ENCODE results near the gene IL11RA.

The IL11RA gene

DNA sequence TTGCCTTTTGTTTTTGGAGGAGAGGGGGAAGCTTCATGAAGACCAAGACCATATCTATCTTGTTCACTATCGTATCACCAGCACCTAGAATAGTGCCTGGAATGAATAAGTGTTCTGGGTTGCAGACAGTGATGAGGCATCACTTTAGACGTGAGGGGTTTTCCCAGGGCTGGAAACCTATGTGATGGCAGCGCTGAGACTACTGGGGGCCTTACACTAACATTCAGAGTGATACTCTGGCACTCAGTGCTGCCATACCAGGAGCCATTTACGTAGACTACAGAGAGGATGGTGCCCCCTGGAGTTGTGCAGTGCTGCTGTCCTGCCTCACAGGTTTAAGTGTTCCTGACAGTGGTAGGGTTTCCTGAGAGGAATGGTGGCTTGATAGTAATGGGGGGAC is 32.2 kb downstream of the IL11RA start:
- no peak for DNase-seq (ENCODE audit: low spot score)
- no peak for TF ChIP-seq CTCF (IDR thresholded peaks at IDR 0.05; ENCODE audit: extremely low read depth, missing control alignments)

GRCh38 chr9:34684816-34685215 is 32.8 kb downstream of the IL11RA start:
- no peak for DNase-seq (ENCODE audit: low spot score)
- TF ChIP-seq CTCF (IDR thresholded peaks at IDR 0.05; ENCODE audit: extremely low read depth, missing control alignments): no peak

- no peak for DNase-seq (ENCODE audit: low spot score)
- TF ChIP-seq CTCF (IDR thresholded peaks at IDR 0.05; ENCODE audit: extremely low read depth, missing control alignments): no peak
Observed at GRCh38 chr9:34685591-34685990, 33.6 kb downstream of the IL11RA start.

DNA sequence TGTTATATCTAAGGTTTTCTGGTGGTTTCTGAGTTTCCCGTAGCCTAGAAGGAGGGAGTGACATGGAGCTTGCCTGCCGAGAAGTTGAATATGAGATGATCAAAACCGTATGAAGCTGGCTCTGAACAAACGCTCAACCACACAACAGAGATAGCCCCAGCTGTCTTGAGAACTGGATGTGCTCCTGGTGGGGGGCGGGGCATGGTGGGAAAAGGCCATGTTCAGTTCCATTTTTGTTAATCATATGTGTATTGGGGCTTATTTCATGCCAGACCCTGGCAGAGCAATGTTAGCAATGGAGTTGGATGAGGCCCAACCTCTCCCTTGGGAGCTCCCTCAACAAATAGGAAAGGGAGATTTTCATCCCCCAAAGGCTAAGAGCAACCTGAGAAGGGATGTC is 34.2 kb downstream of the IL11RA start:
- no peak for TF ChIP-seq CTCF (IDR thresholded peaks at IDR 0.05; ENCODE audit: extremely low read depth, missing control alignments)

DNA sequence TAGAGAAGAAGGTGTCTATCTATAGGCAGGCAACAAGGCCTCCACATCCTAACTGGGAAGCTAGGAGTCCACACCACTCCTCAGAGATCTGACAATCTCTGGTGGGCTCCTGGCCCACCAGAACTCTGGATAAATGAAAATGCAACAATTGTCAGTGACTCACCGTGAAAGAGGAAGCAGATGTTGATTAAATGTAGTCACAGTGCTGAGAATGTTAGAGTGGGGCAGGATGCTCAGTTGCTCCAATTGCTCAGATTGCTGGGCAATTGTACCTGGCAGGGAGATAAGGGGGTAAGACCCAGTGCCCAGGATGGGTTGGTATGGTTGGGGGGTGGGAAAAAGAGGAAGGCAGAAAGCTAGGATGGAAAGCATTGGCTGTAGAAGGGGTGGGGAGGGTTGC is 34.7 kb downstream of the IL11RA start:
- DNase-seq (ENCODE audit: low spot score): no peak

More for the DNA sequence above, 34.2 kb downstream of the IL11RA start:
- no peak for DNase-seq (ENCODE audit: low spot score)

GRCh38 chr9:34687276-34688030 is 35.5 kb downstream of the IL11RA start:
- DNase-seq (ENCODE audit: low spot score): no peak
- no peak for TF ChIP-seq CTCF (IDR thresholded peaks at IDR 0.05; ENCODE audit: extremely low read depth, missing control alignments)

More for the DNA sequence above, 34.7 kb downstream of the IL11RA start:
- no peak for TF ChIP-seq CTCF (IDR thresholded peaks at IDR 0.05; ENCODE audit: extremely low read depth, missing control alignments)

- TF ChIP-seq CTCF (IDR thresholded peaks at IDR 0.05; ENCODE audit: extremely low read depth, missing control alignments): no peak
- no peak for DNase-seq (ENCODE audit: low spot score)
Observed at GRCh38 chr9:34688329-34689115, 36.5 kb downstream of the IL11RA start.
